Activated CD8-positive, alpha-beta memory T cell treated with anti-CD3 and anti-CD28 coated beads for 4 hours (primary cell): ENCODE results near the gene GRID2.

Experiments
- DNase-seq, 2 donors: peaks; one replicate each; pipeline ENCODE4 v3.0.0-alpha.2; 2020; ENCODE audit warnings: low read depth in 2 of 2

The GRID2 gene

DNA sequence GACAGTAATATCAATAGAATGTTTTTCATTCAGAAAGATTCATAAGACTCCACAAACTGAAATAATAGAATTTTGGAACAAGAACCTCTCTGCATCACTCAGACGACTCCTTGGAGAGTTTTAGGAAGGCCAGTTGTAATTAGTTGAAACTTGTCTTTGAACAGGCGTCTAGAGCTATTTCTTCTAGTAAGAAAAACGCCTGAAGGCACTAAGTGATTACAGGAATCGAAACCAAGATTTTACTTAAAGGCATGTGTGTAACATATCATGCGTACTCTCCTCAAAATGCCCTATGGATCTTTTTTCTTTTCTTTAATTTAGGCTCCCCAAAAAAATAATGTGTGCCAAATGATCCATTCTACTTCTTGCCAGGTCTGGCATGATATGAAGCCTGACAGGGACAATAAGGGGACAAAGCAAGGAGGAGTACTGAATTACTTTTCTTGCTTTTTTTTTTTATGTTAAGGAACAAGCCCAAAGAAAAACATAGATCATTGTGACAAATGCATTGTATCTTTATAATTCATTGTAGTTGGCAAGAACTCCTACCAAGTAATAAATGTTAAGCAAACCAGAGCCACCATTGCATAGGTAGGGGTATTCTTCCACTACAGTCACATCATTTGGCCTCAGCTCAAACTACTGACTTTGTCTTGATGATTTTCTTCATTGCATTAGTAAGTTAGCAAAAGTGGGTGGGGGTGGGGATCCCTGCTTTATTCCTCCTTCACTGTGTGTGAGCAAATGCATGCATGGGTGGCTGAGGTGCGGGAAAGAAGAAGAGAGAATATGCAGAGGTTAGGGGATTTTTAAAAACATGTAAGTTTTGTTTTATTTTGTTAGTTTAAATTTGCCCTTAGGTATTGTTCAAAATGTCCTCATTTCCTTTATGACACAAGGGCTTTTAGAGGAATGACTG is 1444.9 kb downstream of the GRID2 start:
- DNase-seq = no peak

GRCh38 chr4:93749292-93749761 is 1445.6 kb downstream of the GRID2 start:
- DNase-seq = no peak

GRCh38 chr4:93751411-93751810 is 1447.6 kb downstream of the GRID2 start:
- no peak for DNase-seq

GRCh38 chr4:93756101-93756500 is 1452.3 kb downstream of the GRID2 start:
- no peak for DNase-seq

- no peak for DNase-seq
Measured at GRCh38 chr4:93759506-93759905, 1455.7 kb downstream of the GRID2 start.

DNA sequence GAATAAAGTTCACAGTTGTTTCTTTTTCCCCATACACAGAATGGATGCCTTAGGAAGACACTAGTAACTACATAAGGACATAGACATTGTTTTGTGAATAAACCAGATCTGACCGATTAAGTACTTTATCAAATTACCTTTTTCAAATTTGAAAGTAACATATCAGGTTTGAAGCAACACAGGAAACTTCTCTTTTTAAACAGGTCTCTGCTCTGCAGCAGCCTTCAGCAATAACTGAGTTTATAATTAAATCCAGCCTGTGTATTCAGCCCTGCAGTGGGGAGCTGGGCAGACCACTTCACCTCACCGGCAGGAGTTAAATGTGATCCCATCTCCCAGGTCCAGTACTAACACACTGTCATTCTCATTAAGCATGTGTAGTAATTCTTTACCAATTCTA is 1456.5 kb downstream of the GRID2 start:
- no peak for DNase-seq

GRCh38 chr4:93761286-93761685 is 1457.5 kb downstream of the GRID2 start:
- DNase-seq = no peak

DNA sequence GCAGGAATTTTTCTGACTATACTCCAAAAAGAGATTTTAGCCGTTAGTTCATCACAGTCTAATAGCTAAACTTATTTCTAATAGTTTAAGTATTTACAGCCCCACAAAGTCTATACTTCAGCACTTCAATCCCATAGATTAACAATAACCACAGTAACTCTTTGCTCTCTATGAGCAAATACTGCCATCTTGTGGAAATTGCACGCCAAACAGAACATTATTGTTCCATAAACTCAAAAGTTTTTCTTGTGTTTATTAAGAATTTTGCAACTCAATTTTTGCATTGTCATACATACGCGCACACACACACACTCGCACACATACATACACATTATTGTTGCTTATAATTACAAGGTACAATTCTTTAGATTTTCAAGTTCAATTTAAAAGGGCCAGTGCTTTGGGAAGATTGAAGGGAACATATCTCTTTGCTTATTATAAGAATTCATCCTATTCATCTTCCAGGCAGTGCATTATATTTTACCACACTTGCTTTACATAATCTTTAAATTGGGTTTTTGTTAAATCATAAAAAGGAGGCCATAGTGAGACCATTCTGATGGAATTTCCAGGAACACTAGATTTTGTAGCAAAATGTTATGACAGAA is 1461.0 kb downstream of the GRID2 start:
- no peak for DNase-seq

- DNase-seq = no peak
Measured at GRCh38 chr4:93767917-93768316, 1464.2 kb downstream of the GRID2 start.

- no peak for DNase-seq
Measured at GRCh38 chr4:93770201-93770600, 1466.4 kb downstream of the GRID2 start.

DNA sequence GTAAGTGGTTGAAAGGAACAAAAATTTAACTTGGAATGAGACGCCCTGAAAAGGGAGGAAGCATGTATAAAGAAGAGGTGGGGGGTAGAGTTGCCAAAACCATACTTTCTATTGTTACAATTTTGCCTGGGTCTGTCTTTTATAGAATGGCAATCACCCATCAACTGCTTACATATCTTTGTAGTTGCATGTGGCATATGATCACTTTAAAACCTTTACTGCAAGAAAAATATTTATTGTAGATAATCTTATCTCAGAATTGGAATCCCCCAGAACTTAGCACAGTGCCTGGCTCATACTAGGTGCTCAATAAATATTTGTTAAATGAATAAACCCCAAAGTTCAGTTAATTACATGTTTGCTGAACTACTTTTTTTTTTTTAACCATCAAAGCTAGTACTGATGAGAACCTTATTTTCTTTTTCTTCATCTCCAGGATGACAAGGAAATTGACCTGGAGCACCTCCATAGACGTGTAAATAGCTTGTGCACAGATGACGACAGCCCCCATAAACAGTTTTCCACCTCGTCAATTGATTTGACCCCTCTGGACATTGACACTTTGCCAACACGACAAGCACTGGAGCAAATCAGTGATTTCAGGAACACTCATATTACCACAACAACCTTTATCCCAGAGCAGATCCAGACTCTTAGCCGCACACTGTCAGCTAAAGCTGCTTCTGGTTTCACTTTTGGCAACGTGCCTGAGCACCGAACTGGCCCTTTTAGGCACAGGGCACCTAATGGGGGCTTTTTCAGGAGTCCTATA is 1468.1 kb downstream of the GRID2 start:
- DNase-seq = no peak

DNA sequence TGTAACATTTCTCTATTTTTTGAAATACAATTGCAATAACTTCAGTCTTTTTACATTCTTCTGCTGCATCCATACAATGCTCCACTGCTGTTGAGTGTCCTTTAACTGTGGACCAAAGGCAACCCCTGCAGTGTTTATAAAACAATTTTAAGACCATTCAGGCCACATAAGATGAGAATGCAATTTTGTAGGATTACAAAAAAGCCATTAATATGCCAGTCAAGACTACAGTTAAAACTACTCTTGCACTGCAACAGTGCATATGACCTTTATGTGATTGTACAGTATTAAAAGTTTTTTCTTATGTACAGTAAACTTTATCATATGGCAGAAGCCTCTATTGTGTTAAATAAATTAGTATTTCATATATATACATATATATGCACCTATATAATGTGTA is 1469.1 kb downstream of the GRID2 start:
- no peak for DNase-seq

DNA sequence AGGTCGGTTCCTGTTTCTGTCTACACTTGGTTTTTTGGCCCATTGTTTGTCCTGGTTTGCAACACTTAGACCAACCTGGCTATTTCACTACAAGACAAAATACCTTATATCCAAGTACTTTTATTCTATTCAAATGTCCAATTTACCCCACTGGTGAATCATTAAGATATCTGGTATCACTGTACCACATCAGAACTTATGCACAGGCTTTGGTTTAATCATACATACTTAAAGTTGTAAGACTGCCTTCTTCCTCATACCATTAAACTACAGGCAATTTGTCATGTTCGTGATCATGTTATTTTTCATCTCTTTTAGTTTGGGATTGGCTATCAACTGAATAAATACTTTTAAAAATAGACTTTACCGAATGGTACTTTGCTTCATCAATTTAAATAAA is 1471.8 kb downstream of the GRID2 start:
- DNase-seq = no peak

DNA sequence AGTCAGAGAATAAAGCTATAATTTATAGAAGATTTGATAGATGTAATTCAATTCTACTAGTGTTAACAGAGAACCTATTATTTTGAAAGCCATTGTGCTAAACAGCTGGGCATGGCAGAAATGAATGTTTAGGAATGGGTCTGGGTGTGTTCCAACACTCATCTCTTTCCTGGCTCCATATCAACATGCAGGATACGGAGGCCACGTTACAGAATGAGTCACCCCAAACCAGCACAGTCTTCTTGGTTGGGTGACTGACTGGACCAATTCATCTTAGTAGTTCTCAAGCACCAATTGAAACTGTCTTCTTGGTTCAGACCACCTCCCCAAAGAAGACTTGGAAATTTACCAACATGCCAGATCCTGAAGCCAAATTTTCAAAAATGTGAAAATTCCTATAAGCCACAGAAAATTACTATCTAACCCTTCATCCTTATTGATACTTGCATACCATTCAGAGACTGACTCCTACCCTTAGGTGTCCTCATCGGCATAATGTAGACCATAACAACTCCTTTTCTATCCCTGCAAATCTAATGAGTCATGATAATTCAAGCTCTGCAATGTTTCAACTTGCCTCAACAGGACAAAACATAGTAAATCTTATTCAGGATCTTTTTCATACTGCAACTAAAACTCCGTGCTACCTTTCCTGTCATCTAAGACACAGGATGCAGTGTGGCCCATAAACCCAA is 1472.8 kb downstream of the GRID2 start:
- DNase-seq = no peak

GRCh38 chr4:93777081-93777460 is 1473.3 kb downstream of the GRID2 start:
- DNase-seq = no peak

DNA sequence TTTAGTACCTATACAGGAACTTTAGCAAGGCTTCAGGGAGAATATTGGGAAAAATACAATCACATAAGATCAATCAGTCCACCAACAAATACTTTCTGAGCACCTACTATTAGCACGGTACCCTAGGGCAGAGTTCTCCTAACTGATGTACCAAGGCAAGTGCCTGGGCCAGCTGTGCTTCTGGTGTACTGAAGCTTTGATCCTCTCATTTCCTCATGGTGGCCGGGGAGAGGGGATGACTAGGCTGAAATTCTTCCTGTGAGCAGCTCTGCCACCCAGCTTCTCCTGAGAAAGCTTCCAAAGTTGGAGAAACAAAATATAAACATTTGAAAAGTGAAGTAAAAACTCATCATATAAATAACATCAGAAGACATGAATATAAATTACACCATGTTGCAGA is 1475.5 kb downstream of the GRID2 start:
- no peak for DNase-seq

DNA sequence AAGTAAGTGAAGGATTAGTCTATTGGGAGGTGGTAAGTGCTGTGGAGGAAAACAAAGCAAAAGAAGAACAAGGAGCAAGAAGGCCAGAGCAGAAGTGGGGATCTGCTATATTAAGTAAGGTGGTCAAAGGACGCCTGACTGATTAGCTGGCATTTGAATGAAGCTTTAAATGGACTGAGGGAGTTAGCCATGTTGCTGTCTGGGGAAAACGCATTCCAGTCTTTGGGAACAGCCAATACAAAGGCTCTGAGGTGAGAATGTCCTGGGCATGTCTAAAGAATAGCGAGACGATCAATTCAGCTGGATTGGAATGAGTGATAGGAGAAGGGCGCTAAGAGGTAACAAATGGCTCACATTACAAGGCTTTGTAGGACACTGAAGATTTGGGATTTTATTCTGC is 1476.3 kb downstream of the GRID2 start:
- DNase-seq = no peak

- DNase-seq = no peak
Measured at GRCh38 chr4:93781198-93781597, 1477.4 kb downstream of the GRID2 start.

DNA sequence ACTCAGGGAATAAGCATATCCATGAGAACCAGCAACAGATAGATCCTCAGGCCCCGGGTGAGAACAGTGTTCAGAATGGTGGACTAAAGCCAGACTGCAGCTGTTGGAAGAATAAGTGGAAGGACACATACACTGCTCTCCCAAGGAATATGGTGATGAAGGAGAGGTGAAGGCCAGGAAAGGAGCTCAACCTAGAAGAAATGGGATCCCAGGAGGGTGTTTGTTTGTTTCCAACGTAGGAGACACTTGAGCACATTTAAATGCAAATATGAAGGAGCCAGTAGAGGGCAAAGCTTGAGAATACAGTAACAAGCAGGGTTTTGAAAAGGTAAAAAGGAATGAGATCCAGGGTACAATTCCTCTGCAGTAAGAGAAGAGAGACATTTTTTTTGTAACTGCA is 1482.4 kb downstream of the GRID2 start:
- no peak for DNase-seq

DNA sequence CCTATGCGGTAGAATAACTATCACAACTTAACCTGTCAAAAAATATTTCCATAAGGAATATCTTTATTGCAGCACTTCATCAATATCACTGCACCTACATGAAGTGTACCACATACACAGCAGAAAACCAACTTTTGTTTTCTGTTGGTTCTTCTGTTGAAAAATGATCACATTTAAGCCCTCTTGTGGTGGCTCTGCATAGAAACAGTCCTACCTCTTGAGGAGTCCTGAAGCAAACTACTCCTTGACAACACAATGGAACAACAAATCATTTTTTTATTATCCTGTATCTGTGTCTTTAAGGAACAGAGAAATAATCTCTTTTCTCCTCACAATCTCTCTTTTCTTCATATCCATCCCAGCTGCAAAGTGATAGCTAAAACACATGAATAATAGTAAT is 1484.9 kb downstream of the GRID2 start:
- no peak for DNase-seq

- no peak for DNase-seq
Measured at GRCh38 chr4:93791570-93792195, 1487.9 kb downstream of the GRID2 start.
